GM12878 (cell line): ENCODE data around the gene OR2T11. TPM values are rescaled to one million over a fixed set of nuclear protein-coding genes. Genes with fewer than 3 reads are reported as not detected.

ENCODE experiments used
- BHLHE40 ChIP-seq, 2 experiments: fragments of 450-650 bp in 1 of 2; IDR thresholded peaks; 2 replicates each; pipeline ENCODE4 v1.6.1; 2011 to 2017; ENCODE audit warnings: low read depth in 2 of 2, borderline replicate concordance in 1 of 2, improper control_type of control experiment in 1 of 2, low read length in 1 of 2, mild to moderate bottlenecking in 1 of 2
- IRF4 ChIP-seq: IDR thresholded peaks from 2 replicates; pipeline ENCODE4 v1.6.1; 2011; ENCODE audit warnings: low read depth, low read length
- JUNB ChIP-seq: IDR thresholded peaks from 2 replicates; pipeline ENCODE4 v1.6.1; 2016; ENCODE audit warnings: antibody characterized with exemption, mild to moderate bottlenecking
- POLR2AphosphoS2 ChIP-seq: IDR thresholded peaks from 2 replicates; pipeline ENCODE4 v1.6.1; 2011; ENCODE audit warnings: low read depth, mild to moderate bottlenecking, low read length, improper control_type of control experiment, moderate library complexity
- RCOR1 ChIP-seq: conservative IDR thresholded peaks from 2 replicates; pipeline ENCODE4 v1.6.1; 2012; ENCODE audit warnings: low read depth, low read length, improper control_type of control experiment
- ZSCAN29 ChIP-seq: fragments of 450-650 bp; IDR thresholded peaks from 2 replicates; pipeline ENCODE4 v1.6.1; 2017; ENCODE audit warnings: mild to moderate bottlenecking, moderate library complexity
- polyA plus RNA-seq, 11 experiments: library from polyadenylated mRNA; depleted of rRNA in 4 of 11; unstranded in 6 of 11; stranded (reverse) in 5 of 11; fragments of >200 nt; fragmentation: Nextera tagmentation in 4 of 11; fragmentation: Illumina TruSeq in 1 of 11; extraction: Ambion mirVana in 4 of 11; extraction: Trizol in 1 of 11; gene quantifications; 1 replicate in 1 of 11; 2 replicates in 10 of 11; pipeline versions ENCODE4 v1.2.1 to v1.2.3, GENCODE V29; 2011 to 2016; ENCODE audit warnings: inconsistent platforms in 2 of 11, missing spikeins in 2 of 11, low read depth in 1 of 11
- total RNA-seq, 4 experiments: library from RNA; depleted of rRNA in 3 of 4; stranded (reverse); fragments of >200 nt in 3 of 4; fragmentation: Illumina TruSeq in 1 of 4; extraction: Trizol in 1 of 4; gene quantifications; 2 replicates each; pipeline versions ENCODE4 v1.2.1 to v1.2.3, GENCODE V29; 2013 to 2021
- TF ChIP-seq, protein P1 (sequence below): fragments of 450-650 bp; IDR thresholded peaks from 2 replicates; pipeline ENCODE4 v1.6.1; 2017; ENCODE audit warnings: mild to moderate bottlenecking, moderate library complexity
- TF ChIP-seq, protein P2 (sequence below): IDR thresholded peaks from 2 replicates; pipeline ENCODE4 v1.6.1; 2012; ENCODE audit warnings: low read depth, low read length, improper control_type of control experiment
- TF ChIP-seq, protein P3 (sequence below): fragments of 450-650 bp; IDR thresholded peaks from 2 replicates; pipeline ENCODE4 v1.6.1; 2016; ENCODE audit warnings: mild to moderate bottlenecking

Gene OR2T11
- total and polyA plus RNA-seq, 10 of the 15 experiments (the other 5 are each of a cell fraction or from before 2014, with no cell fraction given): not detected

DNA sequence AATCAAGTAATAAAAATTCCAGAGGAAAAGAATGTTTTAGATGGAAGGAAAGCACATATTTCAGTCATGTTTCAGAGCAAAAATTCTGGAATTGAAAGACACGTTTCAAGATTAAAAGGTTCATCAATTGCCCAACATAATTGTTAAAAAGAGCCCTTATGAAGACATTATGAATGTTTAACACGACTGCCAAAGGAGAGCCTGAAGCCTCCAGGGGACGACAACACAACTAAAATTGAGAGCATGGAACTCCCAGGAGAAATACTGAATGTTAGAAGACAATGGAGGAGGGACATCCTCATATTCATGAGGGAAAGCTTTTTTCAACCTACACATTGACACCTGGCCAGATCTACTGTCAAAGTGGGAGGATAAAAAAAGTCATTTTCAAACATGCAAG, 16.0 kb downstream of the OR2T11 start (continued):
- TF ChIP-seq, protein P1, sequence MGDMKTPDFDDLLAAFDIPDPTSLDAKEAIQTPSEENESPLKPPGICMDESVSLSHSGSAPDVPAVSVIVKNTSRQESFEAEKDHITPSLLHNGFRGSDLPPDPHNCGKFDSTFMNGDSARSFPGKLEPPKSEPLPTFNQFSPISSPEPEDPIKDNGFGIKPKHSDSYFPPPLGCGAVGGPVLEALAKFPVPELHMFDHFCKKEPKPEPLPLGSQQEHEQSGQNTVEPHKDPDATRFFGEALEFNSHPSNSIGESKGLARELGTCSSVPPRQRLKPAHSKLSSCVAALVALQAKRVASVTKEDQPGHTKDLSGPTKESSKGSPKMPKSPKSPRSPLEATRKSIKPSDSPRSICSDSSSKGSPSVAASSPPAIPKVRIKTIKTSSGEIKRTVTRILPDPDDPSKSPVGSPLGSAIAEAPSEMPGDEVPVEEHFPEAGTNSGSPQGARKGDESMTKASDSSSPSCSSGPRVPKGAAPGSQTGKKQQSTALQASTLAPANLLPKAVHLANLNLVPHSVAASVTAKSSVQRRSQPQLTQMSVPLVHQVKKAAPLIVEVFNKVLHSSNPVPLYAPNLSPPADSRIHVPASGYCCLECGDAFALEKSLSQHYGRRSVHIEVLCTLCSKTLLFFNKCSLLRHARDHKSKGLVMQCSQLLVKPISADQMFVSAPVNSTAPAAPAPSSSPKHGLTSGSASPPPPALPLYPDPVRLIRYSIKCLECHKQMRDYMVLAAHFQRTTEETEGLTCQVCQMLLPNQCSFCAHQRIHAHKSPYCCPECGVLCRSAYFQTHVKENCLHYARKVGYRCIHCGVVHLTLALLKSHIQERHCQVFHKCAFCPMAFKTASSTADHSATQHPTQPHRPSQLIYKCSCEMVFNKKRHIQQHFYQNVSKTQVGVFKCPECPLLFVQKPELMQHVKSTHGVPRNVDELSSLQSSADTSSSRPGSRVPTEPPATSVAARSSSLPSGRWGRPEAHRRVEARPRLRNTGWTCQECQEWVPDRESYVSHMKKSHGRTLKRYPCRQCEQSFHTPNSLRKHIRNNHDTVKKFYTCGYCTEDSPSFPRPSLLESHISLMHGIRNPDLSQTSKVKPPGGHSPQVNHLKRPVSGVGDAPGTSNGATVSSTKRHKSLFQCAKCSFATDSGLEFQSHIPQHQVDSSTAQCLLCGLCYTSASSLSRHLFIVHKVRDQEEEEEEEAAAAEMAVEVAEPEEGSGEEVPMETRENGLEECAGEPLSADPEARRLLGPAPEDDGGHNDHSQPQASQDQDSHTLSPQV: no peak
- TF ChIP-seq, protein P2, sequence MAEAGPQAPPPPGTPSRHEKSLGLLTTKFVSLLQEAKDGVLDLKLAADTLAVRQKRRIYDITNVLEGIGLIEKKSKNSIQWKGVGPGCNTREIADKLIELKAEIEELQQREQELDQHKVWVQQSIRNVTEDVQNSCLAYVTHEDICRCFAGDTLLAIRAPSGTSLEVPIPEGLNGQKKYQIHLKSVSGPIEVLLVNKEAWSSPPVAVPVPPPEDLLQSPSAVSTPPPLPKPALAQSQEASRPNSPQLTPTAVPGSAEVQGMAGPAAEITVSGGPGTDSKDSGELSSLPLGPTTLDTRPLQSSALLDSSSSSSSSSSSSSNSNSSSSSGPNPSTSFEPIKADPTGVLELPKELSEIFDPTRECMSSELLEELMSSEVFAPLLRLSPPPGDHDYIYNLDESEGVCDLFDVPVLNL: no peak
- TF ChIP-seq, protein P3, sequence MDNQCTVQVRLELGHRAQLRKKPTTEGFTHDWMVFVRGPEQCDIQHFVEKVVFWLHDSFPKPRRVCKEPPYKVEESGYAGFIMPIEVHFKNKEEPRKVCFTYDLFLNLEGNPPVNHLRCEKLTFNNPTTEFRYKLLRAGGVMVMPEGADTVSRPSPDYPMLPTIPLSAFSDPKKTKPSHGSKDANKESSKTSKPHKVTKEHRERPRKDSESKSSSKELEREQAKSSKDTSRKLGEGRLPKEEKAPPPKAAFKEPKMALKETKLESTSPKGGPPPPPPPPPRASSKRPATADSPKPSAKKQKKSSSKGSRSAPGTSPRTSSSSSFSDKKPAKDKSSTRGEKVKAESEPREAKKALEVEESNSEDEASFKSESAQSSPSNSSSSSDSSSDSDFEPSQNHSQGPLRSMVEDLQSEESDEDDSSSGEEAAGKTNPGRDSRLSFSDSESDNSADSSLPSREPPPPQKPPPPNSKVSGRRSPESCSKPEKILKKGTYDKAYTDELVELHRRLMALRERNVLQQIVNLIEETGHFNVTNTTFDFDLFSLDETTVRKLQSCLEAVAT: no peak
- TF ChIP-seq POLR2AphosphoS2 (no peak), BHLHE40 (IDR thresholded peaks at IDR 0.05; ENCODE audit: borderline replicate concordance in 1 of 2, low read depth in 2 of 2, low read length in 1 of 2) (no peak), IRF4 (no peak), RCOR1 (no peak), JUNB (no peak), ZSCAN29 (no peak)
